DOHH2 (cell line): ENCODE results near the gene BAG5.

Experiments used
- H3F3A ChIP-seq: fragments of 200-600 bp; sonication (generic), shearing (Covaris generic); 2 replicates; pipeline ENCODE4 v1.6.0; 2016; ENCODE audit warnings: antibody characterized with exemption, mild to moderate bottlenecking; ENCODE audit not compliant: control insufficient read depth, insufficient read depth
- H3K27ac ChIP-seq: fragments of 200-600 bp; sonication (generic); 2 replicates; pipeline ENCODE4 v1.5.1; 2014; ENCODE audit warnings: low read depth, mild to moderate bottlenecking, low read length, moderate library complexity
- H3K27me3 ChIP-seq: fragments of 200-600 bp; sonication (generic); 2 replicates; pipeline ENCODE4 v1.6.1; 2014; ENCODE audit warnings: mild to moderate bottlenecking, low read length, mixed read lengths; ENCODE audit not compliant: control insufficient read depth
- H3K36me3 ChIP-seq: fragments of 200-600 bp; sonication (generic); 2 replicates; pipeline ENCODE4 v1.6.1; 2014; ENCODE audit warnings: mild to moderate bottlenecking, low read length, moderate library complexity, mixed read lengths; ENCODE audit not compliant: control insufficient read depth
- H3K4me1 ChIP-seq: fragments of 200-600 bp; sonication (generic); 2 replicates; pipeline ENCODE4 v1.6.1; 2014; ENCODE audit warnings: mild to moderate bottlenecking, low read length, mixed read lengths; ENCODE audit not compliant: control insufficient read depth
- H3K4me2 ChIP-seq: fragments of 200-600 bp; sonication (generic); 2 replicates; pipeline ENCODE4 v1.6.0; 2014; ENCODE audit warnings: mild to moderate bottlenecking, low read length, moderate library complexity
- H3K4me3 ChIP-seq: fragments of 200-600 bp; sonication (generic); 2 replicates; pipeline ENCODE4 v1.5.1; 2014; ENCODE audit warnings: mild to moderate bottlenecking, low read length, mixed read lengths
- H3K79me2 ChIP-seq: fragments of 200-600 bp; sonication (generic); 2 replicates; pipeline ENCODE4 v1.6.1; 2014; ENCODE audit warnings: mild to moderate bottlenecking, low read length, mixed read lengths; ENCODE audit not compliant: control insufficient read depth
- H3K9me2 ChIP-seq: fragments of 200-600 bp; sonication (generic); replicated peaks from 2 replicates; pipeline ENCODE4 v1.6.1; 2014; ENCODE audit warnings: mild to moderate bottlenecking, low read length, mixed read lengths; ENCODE audit not compliant: control insufficient read depth
- H3K9me3 ChIP-seq: fragments of 200-600 bp; sonication (generic); 2 replicates; pipeline ENCODE4 v1.6.1; 2014; ENCODE audit warnings: antibody characterized with exemption, low read length, mixed read lengths; ENCODE audit not compliant: control insufficient read depth, insufficient read depth
- H4K20me1 ChIP-seq: fragments of 200-600 bp; sonication (generic); 2 replicates; pipeline ENCODE4 v1.6.0; 2014; ENCODE audit warnings: low read depth, mild to moderate bottlenecking, antibody characterized with exemption, low read length, moderate library complexity; ENCODE audit not compliant: control insufficient read depth, insufficient read depth
- CTCF ChIP-seq: fragments of 200-600 bp; sonication (generic); IDR thresholded peaks from one replicate; pipeline ENCODE4 v1.5.1; 2014; ENCODE audit warnings: antibody characterized with exemption, mild to moderate bottlenecking, low read depth, low read length; ENCODE audit not compliant: poor library complexity, severe bottlenecking
- EZH2phosphoT487 ChIP-seq: fragments of 200-600 bp; sonication (generic); IDR thresholded peaks from 2 replicates; pipeline ENCODE4 v1.6.1; 2017; ENCODE audit warnings: borderline replicate concordance, mild to moderate bottlenecking, antibody characterized with exemption, low read length, moderate library complexity, mixed read lengths

Gene BAG5

GRCh38 chr14:103593577-103593976 lies 31.1 kb upstream of the BAG5 start:
- Histone ChIP-seq H3K79me2 (no peaks in the 10 kb centered on the region), H4K20me1 (no peaks in the 10 kb centered on the region), H3K27ac (peak overlapping the region; percentile 29), H3K36me3 (no peaks in the 10 kb centered on the region), H3K4me2 (peak overlapping the region; percentile 56), H3K4me1 (peaks cover 28% of the 10 kb centered on the region), H3K4me3 (peak overlapping the region; percentile 45), H3F3A (no peaks in the 10 kb centered on the region), H3K9me2 (no peaks in the 10 kb centered on the region), H3K27me3 (no peaks in the 10 kb centered on the region), H3K9me3 (no peaks in the 10 kb centered on the region)
- TF ChIP-seq EZH2phosphoT487 (no peak), CTCF (no peak)

GRCh38 chr14:103584326-103584915 lies 22.0 kb upstream of the BAG5 start:
- Histone ChIP-seq H4K20me1 (no peaks in the 10 kb centered on the region), H3K4me1 (no peaks in the 10 kb centered on the region), H3K27ac (no peak overlapping the region), H3K79me2 (no peaks in the 10 kb centered on the region), H3K9me2 (no peaks in the 10 kb centered on the region), H3F3A (no peaks in the 10 kb centered on the region), H3K4me2 (no peak overlapping the region), H3K27me3 (no peaks in the 10 kb centered on the region), H3K9me3 (no peaks in the 10 kb centered on the region), H3K4me3 (no peak overlapping the region), H3K36me3 (no peaks in the 10 kb centered on the region; the same call in 1 of the 2 replicates)
- TF ChIP-seq EZH2phosphoT487: no peak

DNA sequence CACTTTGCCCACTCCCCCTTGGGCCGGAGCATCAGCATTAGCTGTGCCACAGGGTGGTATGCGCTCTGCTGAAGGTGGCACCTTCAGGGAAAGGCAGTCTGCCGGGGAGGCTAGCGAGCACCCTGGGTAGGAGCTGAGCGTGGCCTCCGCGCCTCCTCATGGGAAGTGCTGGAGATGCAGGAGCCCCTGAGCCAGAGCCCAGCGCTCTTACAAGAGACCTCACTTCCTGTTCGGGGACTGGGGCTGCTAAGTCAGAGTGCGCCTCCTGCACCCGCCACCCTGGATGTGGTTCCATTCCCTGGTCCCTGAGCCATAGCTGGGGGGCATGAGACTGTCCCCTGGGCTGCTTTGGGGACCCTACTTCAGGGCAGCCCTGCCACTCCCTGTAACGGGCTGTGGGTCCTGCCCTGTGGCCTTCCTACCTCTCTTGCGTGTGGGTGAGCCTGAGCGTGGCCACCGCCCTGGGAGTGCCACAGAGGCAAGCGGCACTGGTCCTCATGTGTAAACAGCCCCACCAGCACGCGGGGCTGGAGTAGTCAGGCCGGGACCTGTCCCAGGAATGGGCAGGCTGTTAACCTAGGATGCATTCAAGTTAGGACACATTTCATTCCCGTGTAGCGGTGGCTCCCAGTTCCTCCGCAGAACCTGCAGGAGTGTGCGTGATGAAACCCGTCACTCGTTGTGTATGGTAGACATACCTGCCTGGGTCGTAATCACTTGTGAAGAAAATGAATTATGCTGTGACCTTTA lies 19.7 kb upstream of the BAG5 start:
- no peaks in the 10 kb centered on the region for H4K20me1 ChIP-seq
- TF ChIP-seq CTCF (no peak), EZH2phosphoT487 (no peak)
- no peak overlapping the region for H3K27ac ChIP-seq
- H3K36me3 ChIP-seq: no peaks in the 10 kb centered on the region; the same call in 1 of the 2 replicates
- no peaks in the 10 kb centered on the region for H3K9me2 ChIP-seq
- no peaks in the 10 kb centered on the region for H3K4me1 ChIP-seq
- H3K79me2 ChIP-seq: no peaks in the 10 kb centered on the region
- no peaks in the 10 kb centered on the region for H3K9me3 ChIP-seq
- H3K27me3 ChIP-seq: no peaks in the 10 kb centered on the region
- no peak overlapping the region for H3K4me2 ChIP-seq
- no peak overlapping the region for H3K4me3 ChIP-seq
- H3F3A ChIP-seq: no peaks in the 10 kb centered on the region

GRCh38 chr14:103581206-103581605 lies 18.7 kb upstream of the BAG5 start:
- H3K27ac ChIP-seq: no peak overlapping the region
- no peaks in the 10 kb centered on the region for H3K27me3 ChIP-seq
- no peaks in the 10 kb centered on the region for H3K9me2 ChIP-seq
- H3F3A ChIP-seq: no peaks in the 10 kb centered on the region
- H3K4me2 ChIP-seq: no peak overlapping the region
- no peaks in the 10 kb centered on the region for H4K20me1 ChIP-seq
- no peaks in the 10 kb centered on the region; the same call in 1 of the 2 replicates for H3K36me3 ChIP-seq
- no peaks in the 10 kb centered on the region for H3K4me1 ChIP-seq
- TF ChIP-seq CTCF: no peak
- TF ChIP-seq EZH2phosphoT487: no peak
- H3K4me3 ChIP-seq: no peak overlapping the region
- H3K79me2 ChIP-seq: no peaks in the 10 kb centered on the region
- no peaks in the 10 kb centered on the region for H3K9me3 ChIP-seq
